Mucosa of descending colon (tissue), 3 donors: ENCODE measurements around the gene PTGDR2. TPM values are rescaled to one million over a fixed set of nuclear protein-coding genes. Genes with fewer than 3 reads are reported as not detected.
A peak's percentile ranks its signal among the peaks of the same experiment; 100 is the strongest.

Experiments
- ATAC-seq: fragments of 200-7000 bp; cut with Tn5 transposase; one replicate; pipeline ENCODE4 v1.9.1; 2020; ENCODE audit warnings: mild to moderate bottlenecking, moderate library complexity
- DNase-seq, 3 donors: peaks; one replicate each; pipeline ENCODE4 v3.0.0-alpha.2; 2020
- H3K36me3 ChIP-seq: fragments of 200-600 bp; one replicate; pipeline ENCODE4 v1.8.0; 2021; ENCODE audit warnings: low read depth, mild to moderate bottlenecking
- H3K4me1 ChIP-seq: fragments of 200-600 bp; one replicate; pipeline ENCODE4 v1.8.0; 2021; ENCODE audit warnings: low read depth, mild to moderate bottlenecking
- H3K4me3 ChIP-seq: fragments of 200-600 bp; one replicate; pipeline ENCODE4 v1.8.0; 2021; ENCODE audit warnings: mild to moderate bottlenecking
- H3K9me3 ChIP-seq: fragments of 200-600 bp; one replicate; pipeline ENCODE4 v1.8.0; 2021; ENCODE audit warnings: mild to moderate bottlenecking
- CTCF ChIP-seq: fragments of 200-600 bp; IDR thresholded peaks from one replicate; pipeline ENCODE4 v1.8.0; 2022; ENCODE audit warnings: antibody characterized with exemption, mild to moderate bottlenecking
- intact Hi-C, 2 donors: fragments of 100-400 bp; cut with DNase I in 1 of 2; cut with micrococcal nuclease in 1 of 2; formaldehyde crosslinking; loops; one replicate each; pipeline versions ENCODE4 v1.11.0 to v1.11.1; 2022; cut with DNase I, micrococcal nuclease
- long read RNA-seq, 2 donors: library from polyadenylated mRNA; unstranded; transcript quantifications; one replicate each; pipeline ENCODE4 v2.0.0, GENCODE V29; 2019 to 2021
- total RNA-seq, 3 donors: library from RNA; stranded (reverse); fragmentation: NEBNext Ultra II Directional in 2 of 3; extraction: Animal tissue kit (Norgen Biotek cat#: 25700) in 2 of 3; gene quantifications; one replicate each; pipeline versions ENCODE4 v1.2.1 to v1.2.4, GENCODE V29; 2021 to 2023
- donor health status: DM: no; HTN: no; CAD: no; lungs with moderate emphysema.
- donor health status: DM: no; HTN: no; CAD: no.
- donor health status: DM: no; HTN: yes; CAD: no.

Gene PTGDR2
- total RNA-seq = 1 to 10 TPM; 1.8 to 3.4 (median 2.6) TPM
- long read RNA-seq, donor 1, partial matches to known transcripts = 0 of 3 reads
- long read RNA-seq, donor 1, other reads (novel, unspliced or antisense) = 0 of 3 reads
- long read RNA-seq, donor 2, transcript PTGDR2-201 (2 exons, 2,895 nt) = major isoform, 5 of 6 reads
- long read RNA-seq, donor 2, partial matches to known transcripts = 1 of 6 reads
- long read RNA-seq, donor 2, other reads (novel, unspliced or antisense) = 0 of 6 reads

- intact Hi-C loops = no loop called here
- ATAC-seq = peak; percentile 29
- H3K36me3 ChIP-seq = no peaks in the 10 kb centered on the region
- H3K9me3 ChIP-seq = no peaks in the 10 kb centered on the region
- H3K4me3 ChIP-seq = no peak within 1 kb of the TSS
- no peak for TF ChIP-seq CTCF
- DNase-seq = peak in 2 of 3 donors; percentile 38 to 43
- H3K4me1 ChIP-seq = peaks cover 13% of the 10 kb centered on the region
These were observed at the start of gene PTGDR2 for GRCh38 chr11:60855726-60856633. PTGDR2 (minus strand) TSS chr11:60855950; CDS start chr11:60853722, 2,228 bp downstream.

GRCh38 chr11:60905047-60905446 lies 49.3 kb upstream of the PTGDR2 start:
- H3K4me3 ChIP-seq = no peak overlapping the region
- ATAC-seq (no peak), DNase-seq (no peak)
- intact Hi-C loops = no loop called here
- no peak for TF ChIP-seq CTCF
- peaks cover 19% of the 10 kb centered on the region for H3K4me1 ChIP-seq
- H3K9me3 ChIP-seq = no peaks in the 10 kb centered on the region
- H3K36me3 ChIP-seq = peaks cover 5% of the 10 kb centered on the region

GRCh38 chr11:60902625-60903024 lies 46.9 kb upstream of the PTGDR2 start:
- Histone ChIP-seq H3K9me3 (no peaks in the 10 kb centered on the region), H3K4me3 (no peak overlapping the region), H3K36me3 (peaks cover 20% of the 10 kb centered on the region), H3K4me1 (peaks cover 19% of the 10 kb centered on the region)
- intact Hi-C loops = no loop called here
- TF ChIP-seq CTCF = no peak
- ATAC-seq (no peak), DNase-seq (no peak)

GRCh38 chr11:60900673-60901404 lies 45.1 kb upstream of the PTGDR2 start:
- DNase-seq = peak in 1 of 3 donors; percentile 5

More at GRCh38 chr11:60900673-60901404, 45.1 kb upstream of the PTGDR2 start:
- Histone ChIP-seq H3K9me3 (no peaks in the 10 kb centered on the region), H3K4me1 (peaks cover 19% of the 10 kb centered on the region), H3K4me3 (no peak overlapping the region), H3K36me3 (peaks cover 25% of the 10 kb centered on the region)
- ATAC-seq = no peak
- no peak for TF ChIP-seq CTCF
- intact Hi-C loops = no loop called here
